A549 (cell line): Measurements from ENCODE around the gene ATXN10. TPM values are rescaled to one million over a fixed set of nuclear protein-coding genes. Genes with fewer than 3 reads are reported as not detected.
A peak's percentile ranks its signal among the peaks of the same experiment; 100 is the strongest.

Experiments used
- ATAC-seq, 2 experiments: fragments of 200-7000 bp in 1 of 2; fragments of >200 bp in 1 of 2; cut with Nextera tagmentation in 1 of 2; cut with Tn5 transposase in 1 of 2; 3 replicates each; pipeline versions ENCODE4 v1.8.0 to v1.9.1; 2018 to 2020; ENCODE audit warnings: mild to moderate bottlenecking in 1 of 2, moderate library complexity in 1 of 2
- CTCF ChIA-PET: fragments of 300-600 bp; sonication (Branson Sonifier 250); formaldehyde crosslinking; extraction: SDS; loops from one replicate; lab custom pipeline; 2021; ENCODE audit warnings: antibody characterized with exemption, inconsistent platforms; lab: Yijun Ruan, JAX
- POLR2A ChIA-PET: fragments of 350-600 bp; formaldehyde crosslinking; extraction: SDS; loops from one replicate; lab custom pipeline; 2021; ENCODE audit warnings: antibody characterized with exemption, inconsistent platforms; lab: Yijun Ruan, JAX
- DNase-seq, 2 experiments: peaks; one replicate each; pipeline versions ENCODE4 v3.0.0 to v3.0.0-alpha.2; 2011 to 2016; ENCODE audit warnings: low read depth in 1 of 2, low spot score in 1 of 2
- FAIRE-seq: peaks from 2 replicates; lab custom pipeline; 2011; peaks lifted over from hg19 to GRCh38; lab: Jason Lieb, UNC
- H3K27ac ChIP-seq, 2 experiments: fragments of >200 bp; sonication (Bioruptor Twin); formaldehyde crosslinking; 3 replicates each; pipeline ENCODE4 v1.5.1; 2016 to 2017
- H3K4me1 ChIP-seq: fragments of >200 bp; sonication (Bioruptor Twin); formaldehyde crosslinking; 3 replicates; pipeline ENCODE4 v1.6.1; 2016
- H3K4me2 ChIP-seq: fragments of >200 bp; sonication (Bioruptor Twin); formaldehyde crosslinking; 3 replicates; pipeline ENCODE4 v1.6.1; 2016
- H3K4me3 ChIP-seq: fragments of >200 bp; sonication (Bioruptor Twin); formaldehyde crosslinking; 3 replicates; pipeline ENCODE4 v1.5.1; 2016
- H3K9me3 ChIP-seq: fragments of >200 bp; sonication (Bioruptor Twin); formaldehyde crosslinking; 3 replicates; pipeline ENCODE4 v1.6.1; 2016
- BHLHE40 ChIP-seq: IDR thresholded peaks from 2 replicates; pipeline ENCODE4 v1.6.1; 2012; ENCODE audit warnings: low read depth, low read length, inconsistent platforms
- CBX8 ChIP-seq: fragments of 200-600 bp; sonication (generic); IDR thresholded peaks from 2 replicates; pipeline ENCODE4 v1.6.1; 2016
- CHD2 ChIP-seq: fragments of 150-350 bp; IDR thresholded peaks from 2 replicates; pipeline ENCODE4 v1.6.1; 2014; ENCODE audit warnings: low read length; ENCODE audit not compliant: partially characterized antibody
- CHD4 ChIP-seq: fragments of 200-600 bp; sonication (generic); IDR thresholded peaks from 2 replicates; pipeline ENCODE4 v1.6.1; 2016; ENCODE audit warnings: antibody characterized with exemption, mild to moderate bottlenecking, borderline replicate concordance
- EHF ChIP-seq: fragments of 250-450 bp; sonication (Bioruptor Pico); IDR thresholded peaks from 2 replicates; pipeline ENCODE4 v1.5.0; 2020; ENCODE audit warnings: mild to moderate bottlenecking
- EP300 ChIP-seq, 2 experiments: fragments of >200 bp; sonication (Bioruptor Twin); formaldehyde crosslinking; IDR thresholded peaks; 2 replicates in 1 of 2; 3 replicates in 1 of 2; pipeline ENCODE4 v1.6.1; 2016 to 2017
- ESRRA ChIP-seq: fragments of 150-350 bp; IDR thresholded peaks from 2 replicates; pipeline ENCODE4 v1.6.1; 2014; ENCODE audit warnings: mild to moderate bottlenecking, low read length, borderline replicate concordance
- FOXS1 ChIP-seq: fragments of 250-450 bp; sonication (Bioruptor Pico); IDR thresholded peaks from 2 replicates; pipeline ENCODE4 v1.5.0; 2020; ENCODE audit warnings: mild to moderate bottlenecking, moderate library complexity
- HOXA7 ChIP-seq: fragments of 250-450 bp; sonication (Bioruptor Pico); IDR thresholded peaks from 2 replicates; pipeline ENCODE4 v1.5.0; 2020; ENCODE audit warnings: mild to moderate bottlenecking, moderate library complexity
- MAZ ChIP-seq: fragments of 150-350 bp; IDR thresholded peaks from 2 replicates; pipeline ENCODE4 v1.6.1; 2014; ENCODE audit warnings: antibody characterized with exemption, low read depth, low read length, borderline replicate concordance
- MYC ChIP-seq: IDR thresholded peaks from 2 replicates; pipeline ENCODE4 v1.6.1; 2012; ENCODE audit warnings: mild to moderate bottlenecking, inconsistent platforms, low read length, improper control_type of control experiment, borderline replicate concordance
- POLR2A ChIP-seq: IDR thresholded peaks from 2 replicates; pipeline ENCODE4 v1.6.1; 2012; ENCODE audit warnings: mild to moderate bottlenecking, low read length
- POLR2AphosphoS2 ChIP-seq: conservative IDR thresholded peaks from 2 replicates; pipeline ENCODE4 v1.6.1; 2012; ENCODE audit warnings: low read length, improper control_type of control experiment, inconsistent platforms
- RARB ChIP-seq: fragments of 250-450 bp; sonication (Bioruptor Pico); IDR thresholded peaks from 2 replicates; pipeline ENCODE4 v1.8.0; 2021; ENCODE audit warnings: mild to moderate bottlenecking, moderate library complexity
- ZFP36 ChIP-seq: fragments of 450-650 bp; IDR thresholded peaks from 2 replicates; pipeline ENCODE4 v1.6.1; 2014; ENCODE audit warnings: borderline replicate concordance; ENCODE audit not compliant: partially characterized antibody
- ZSCAN20 ChIP-seq: fragments of 250-450 bp; sonication (Bioruptor Pico); IDR thresholded peaks from 2 replicates; pipeline ENCODE4 v1.8.0; 2022; ENCODE audit warnings: mild to moderate bottlenecking, moderate library complexity
- WGBS: methylation state at CpG from one replicate; pipeline ENCODE4 v1.1.6; 2017; ENCODE audit errors: missing lambda C conversion rate; 5-methylcytosine and 5-hydroxymethylcytosine counted together
- polyA plus RNA-seq, 4 experiments: library from polyadenylated mRNA; depleted of rRNA in 3 of 4; stranded (reverse); fragments of >200 nt; fragmentation: RNase III in 1 of 4; extraction: RNeasy Plus Mini Kit Qiagen cat#74134 plus additional on column Dnase treatment in 1 of 4; gene quantifications; 2 replicates in 3 of 4; 3 replicates in 1 of 4; pipeline ENCODE4 v1.2.3, GENCODE V29; 2011 to 2017
- TF ChIP-seq, protein P1 (sequence below): IDR thresholded peaks from 2 replicates; pipeline ENCODE4 v1.6.1; 2012; ENCODE audit warnings: low read depth, borderline replicate concordance
- TF ChIP-seq, protein P2 (sequence below): fragments of >200 bp; sonication (Bioruptor Twin); formaldehyde crosslinking; IDR thresholded peaks from 2 replicates; pipeline ENCODE4 v1.6.1; 2016
- TF ChIP-seq, protein P3 (sequence below): fragments of 250-450 bp; sonication (Bioruptor Pico); IDR thresholded peaks from 2 replicates; pipeline ENCODE4 v1.5.0; 2021; ENCODE audit warnings: mild to moderate bottlenecking, moderate library complexity, borderline replicate concordance
- TF ChIP-seq, protein P4 (sequence below): fragments of 250-450 bp; sonication (Bioruptor Pico); IDR thresholded peaks from 2 replicates; pipeline ENCODE4 v1.5.0; 2020; ENCODE audit warnings: low read depth, mild to moderate bottlenecking, moderate library complexity

Gene ATXN10
- polyA plus RNA-seq, 2 of the 4 experiments (the other 2 are of a cell fraction), result 126 to 281 TPM

DNA sequence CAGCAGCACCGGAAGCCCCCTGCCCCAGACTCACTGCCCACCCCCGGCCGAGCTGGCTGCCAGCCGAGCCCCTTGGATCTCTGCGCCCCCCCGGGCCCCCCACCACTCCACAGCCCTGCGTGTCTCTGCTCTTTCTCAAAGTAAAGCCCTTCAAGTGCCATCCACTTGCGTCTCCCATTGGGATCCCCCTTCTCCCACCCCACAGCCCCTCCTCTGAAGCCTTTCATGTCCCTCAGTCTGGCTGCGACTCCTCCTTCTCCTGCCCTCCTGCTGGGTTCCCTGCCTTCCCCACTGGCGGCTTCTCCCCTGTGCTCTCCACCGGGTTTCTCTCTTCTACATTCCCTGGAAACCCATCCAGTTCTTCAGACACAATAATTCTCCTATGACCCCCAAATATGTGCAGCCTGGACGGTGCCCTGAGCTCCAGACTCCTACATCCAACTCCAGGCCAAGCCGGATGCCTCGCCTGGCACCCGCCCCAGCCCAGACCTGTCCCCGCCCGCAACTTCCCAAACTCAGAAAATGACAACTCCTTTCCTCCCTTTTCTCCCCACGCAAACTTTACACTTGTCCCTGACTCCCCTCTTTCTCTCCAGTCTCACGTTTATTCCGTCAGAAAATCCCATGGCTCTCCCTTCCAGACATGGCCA, 196.4 kb downstream of the ATXN10 start:
- no peak for TF ChIP-seq MAZ
- no peak for TF ChIP-seq BHLHE40
- no peak for TF ChIP-seq POLR2A
- TF ChIP-seq EP300 (IDR thresholded peaks at IDR 0.05), result no peak
- TF ChIP-seq POLR2AphosphoS2, result no peak
- TF ChIP-seq, protein P1, sequence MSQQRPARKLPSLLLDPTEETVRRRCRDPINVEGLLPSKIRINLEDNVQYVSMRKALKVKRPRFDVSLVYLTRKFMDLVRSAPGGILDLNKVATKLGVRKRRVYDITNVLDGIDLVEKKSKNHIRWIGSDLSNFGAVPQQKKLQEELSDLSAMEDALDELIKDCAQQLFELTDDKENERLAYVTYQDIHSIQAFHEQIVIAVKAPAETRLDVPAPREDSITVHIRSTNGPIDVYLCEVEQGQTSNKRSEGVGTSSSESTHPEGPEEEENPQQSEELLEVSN, result no peak
- Histone ChIP-seq H3K4me1 (peaks cover 18% of the 10 kb centered on the region), H3K4me3 (no peak overlapping the region), H3K27ac (no peak overlapping the region), H3K4me2 (no peak overlapping the region), H3K9me3 (peaks cover 8% of the 10 kb centered on the region; the same call in 2 of the 3 replicates)
- POLR2A ChIA-PET, result no interaction called here
- CTCF ChIA-PET, result no interaction called here
- ATAC-seq, result no peak
- no peak for FAIRE-seq
- WGBS, result 93% methylated on average over 13 of the region's 20 CpGs
- DNase-seq, result no peak

DNA sequence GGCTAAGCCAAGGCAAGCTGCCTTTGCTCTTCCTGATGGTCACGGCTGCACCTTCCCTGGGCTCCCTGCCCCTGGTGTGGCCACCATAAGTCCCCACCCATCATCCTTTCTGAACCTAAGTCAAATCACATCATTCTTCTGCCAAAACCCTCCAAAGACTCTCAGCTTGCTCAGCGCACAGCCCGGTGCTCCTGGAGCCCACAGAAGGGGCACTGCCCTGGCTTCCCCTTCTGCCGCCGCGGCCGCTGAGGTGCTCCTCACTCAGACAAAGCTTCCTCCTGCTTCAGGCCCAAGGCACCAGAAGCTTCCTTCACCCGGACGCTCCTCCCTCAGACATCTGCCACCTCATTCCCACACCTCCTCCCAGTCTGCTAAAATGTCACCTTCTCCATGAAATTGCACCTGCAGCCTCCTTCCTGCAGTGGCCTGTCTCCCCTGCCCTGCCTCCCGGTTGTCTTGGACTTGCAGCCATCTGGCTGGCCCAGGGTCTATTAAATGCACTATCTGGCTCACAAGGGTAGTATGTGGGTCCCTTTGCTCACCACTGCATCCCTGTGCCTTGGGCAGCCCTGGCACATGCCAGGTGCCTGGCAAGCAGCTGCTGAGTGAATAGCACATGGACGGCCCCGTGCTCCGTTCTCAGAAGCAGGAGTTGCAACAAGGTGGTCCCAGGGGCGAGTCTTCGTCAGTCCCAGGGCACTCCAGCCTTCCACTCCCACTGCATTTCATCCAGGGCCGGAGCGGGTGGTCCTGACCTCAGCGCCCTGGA, 197.1 kb downstream of the ATXN10 start:
- FAIRE-seq, result no peak
- WGBS, result 94% methylated on average over 10 of the region's 18 CpGs
- TF ChIP-seq HOXA7 (CRISPR knock-in tag), result no peak
- no peak for TF ChIP-seq CHD2
- TF ChIP-seq RARB (CRISPR knock-in tag), result no peak
- TF ChIP-seq CHD4, result no peak
- TF ChIP-seq EHF (CRISPR knock-in tag), result no peak
- TF ChIP-seq, protein P2, sequence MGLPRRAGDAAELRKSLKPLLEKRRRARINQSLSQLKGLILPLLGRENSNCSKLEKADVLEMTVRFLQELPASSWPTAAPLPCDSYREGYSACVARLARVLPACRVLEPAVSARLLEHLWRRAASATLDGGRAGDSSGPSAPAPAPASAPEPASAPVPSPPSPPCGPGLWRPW, result no peak
- no peak for TF ChIP-seq ESRRA
- TF ChIP-seq CBX8, result no peak
- TF ChIP-seq ZSCAN20 (CRISPR knock-in tag), result no peak
- TF ChIP-seq FOXS1 (CRISPR knock-in tag), result no peak
- TF ChIP-seq MYC, result no peak
- no peak for TF ChIP-seq ZFP36
- TF ChIP-seq, protein P3, sequence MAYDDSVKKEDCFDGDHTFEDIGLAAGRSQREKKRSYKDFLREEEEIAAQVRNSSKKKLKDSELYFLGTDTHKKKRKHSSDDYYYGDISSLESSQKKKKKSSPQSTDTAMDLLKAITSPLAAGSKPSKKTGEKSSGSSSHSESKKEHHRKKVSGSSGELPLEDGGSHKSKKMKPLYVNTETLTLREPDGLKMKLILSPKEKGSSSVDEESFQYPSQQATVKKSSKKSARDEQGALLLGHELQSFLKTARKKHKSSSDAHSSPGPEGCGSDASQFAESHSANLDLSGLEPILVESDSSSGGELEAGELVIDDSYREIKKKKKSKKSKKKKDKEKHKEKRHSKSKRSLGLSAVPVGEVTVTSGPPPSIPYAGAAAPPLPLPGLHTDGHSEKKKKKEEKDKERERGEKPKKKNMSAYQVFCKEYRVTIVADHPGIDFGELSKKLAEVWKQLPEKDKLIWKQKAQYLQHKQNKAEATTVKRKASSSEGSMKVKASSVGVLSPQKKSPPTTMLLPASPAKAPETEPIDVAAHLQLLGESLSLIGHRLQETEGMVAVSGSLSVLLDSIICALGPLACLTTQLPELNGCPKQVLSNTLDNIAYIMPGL (CRISPR knock-in tag), result no peak
- TF ChIP-seq, protein P4, sequence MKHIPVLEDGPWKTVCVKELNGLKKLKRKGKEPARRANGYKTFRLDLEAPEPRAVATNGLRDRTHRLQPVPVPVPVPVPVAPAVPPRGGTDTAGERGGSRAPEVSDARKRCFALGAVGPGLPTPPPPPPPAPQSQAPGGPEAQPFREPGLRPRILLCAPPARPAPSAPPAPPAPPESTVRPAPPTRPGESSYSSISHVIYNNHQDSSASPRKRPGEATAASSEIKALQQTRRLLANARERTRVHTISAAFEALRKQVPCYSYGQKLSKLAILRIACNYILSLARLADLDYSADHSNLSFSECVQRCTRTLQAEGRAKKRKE (CRISPR knock-in tag), result no peak
- TF ChIP-seq POLR2AphosphoS2, result no peak
- TF ChIP-seq BHLHE40, result no peak
- no peak overlapping the region for H3K4me3 ChIP-seq
- H3K9me3 ChIP-seq, result peaks cover 8% of the 10 kb centered on the region; the same call in 2 of the 3 replicates
- no peak overlapping the region for H3K27ac ChIP-seq
- H3K4me1 ChIP-seq, result peaks cover 13% of the 10 kb centered on the region
- no peak overlapping the region for H3K4me2 ChIP-seq
- CTCF ChIA-PET, result no interaction called here
- POLR2A ChIA-PET, result no interaction called here
- no peak for DNase-seq
- ATAC-seq, result peak; percentile 6 to 10; a peak in 1 of 6 replicates
